ENCODE results near the gene LZTS3. TPM values are rescaled to one million over a fixed set of nuclear protein-coding genes. Genes with fewer than 3 reads are reported as not detected.

Gene LZTS3
- total and polyA plus RNA-seq, 10 of the 15 experiments (the other 5 are each of a cell fraction or from before 2014, with no cell fraction given), result 0.03 to 0.90 (median 0.22) TPM

DNA sequence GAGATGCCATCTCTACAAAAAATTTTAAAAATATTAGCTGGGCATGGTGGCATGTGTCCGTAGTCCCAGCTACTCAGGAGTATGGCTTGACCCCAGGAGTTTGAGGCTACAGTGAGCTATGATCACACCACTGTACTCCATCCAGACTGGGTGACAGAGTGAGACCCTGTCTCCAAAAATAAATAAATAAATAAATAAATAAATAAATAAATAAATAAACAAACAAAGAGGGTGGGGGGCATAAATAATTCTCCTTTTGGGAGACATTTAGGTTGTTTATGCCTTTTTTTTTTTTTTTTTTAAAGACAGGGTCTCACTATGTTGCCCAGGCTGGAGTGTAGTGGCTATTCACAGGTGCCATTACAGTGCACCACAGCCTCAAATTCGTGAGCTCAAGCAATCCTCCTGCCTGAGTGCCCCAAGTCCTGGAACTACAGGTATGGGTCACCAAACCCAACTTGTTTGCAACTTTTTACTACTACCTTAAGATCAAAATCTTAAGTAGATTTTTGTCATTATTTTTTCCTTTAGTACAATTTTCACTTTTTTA, 43.2 kb downstream of the LZTS3 start:
- RAD21 ChIA-PET (ENCODE audit: unreplicated experiment), result no interaction called here
- ATAC-seq (no peak), FAIRE-seq (no peak), DNase-seq (ENCODE audit: low read depth, low spot score) (no peak)
- POLR2A ChIA-PET, result interaction anchor here (1.1 kb wide), 1 partner anchor 22 kb away, joined by 8 read pairs; no protein-coding TSS in a partner anchor
- H3K9me3 ChIP-seq (replicated peaks; ENCODE audit: control insufficient read depth, insufficient read depth, low read length), result no peaks in the 10 kb centered on the region
- in situ Hi-C loops (cut with MboI) (no loop called here), intact Hi-C loops (cut with micrococcal nuclease; ENCODE audit: unreplicated experiment) (no loop called here)
- CTCF ChIA-PET, result interaction anchor here (0.5 to 2.0 kb wide), 4 partner anchors 15 to 490 kb away, joined by 3 to 5 read pairs (median 4); no protein-coding TSS in a partner anchor
- no peak overlapping the region for H3K4me2 ChIP-seq (ENCODE audit: control insufficient read depth, insufficient read depth)
- no peaks in the 10 kb centered on the region for H3K27me3 ChIP-seq (replicated peaks in 1 of 2; ENCODE audit: control insufficient read depth in 2 of 2, insufficient read depth in 2 of 2, low read length in 1 of 2)
- no peaks in the 10 kb centered on the region; the same call in 1 of the 2 replicates for H3K79me2 ChIP-seq (ENCODE audit: control insufficient read depth, insufficient read depth, low read length)
- H4K20me1 ChIP-seq (ENCODE audit: control insufficient read depth, insufficient read depth), result no peaks in the 10 kb centered on the region
- no peak overlapping the region for H3K27ac ChIP-seq (ENCODE audit: control insufficient read depth, insufficient read depth)
- no peak overlapping the region for H2AFZ ChIP-seq (ENCODE audit: control insufficient read depth, low read depth, low read length)
- WGBS (ENCODE audit: insufficient coverage, insufficient replicate concordance, low lambda C conversion rate, missing lambda C conversion rate), result 74% methylated on average over 2 of the region's 2 CpGs
- no peak overlapping the region for H3K9ac ChIP-seq (ENCODE audit: control insufficient read depth, insufficient read depth, low read length)
- TF ChIP-seq CHD4 (IDR thresholded peaks at IDR 0.05) (no peak), CEBPB (IDR thresholded peaks at IDR 0.05; ENCODE audit: borderline replicate concordance in 1 of 2, low read depth in 2 of 2, low read length in 2 of 2) (no peak), PAX5 (IDR thresholded peaks at IDR 0.05; ENCODE audit: borderline replicate concordance, low read depth, low read length) (no peak), MEF2B (IDR thresholded peaks at IDR 0.05; ENCODE audit: partially characterized antibody, poor library complexity, severe bottlenecking) (no peak), NFYB (IDR thresholded peaks at IDR 0.05; ENCODE audit: insufficient read depth, low read depth, low read length) (no peak), LARP7 (IDR thresholded peaks at IDR 0.05) (no peak)
- TF ChIP-seq, protein P1, sequence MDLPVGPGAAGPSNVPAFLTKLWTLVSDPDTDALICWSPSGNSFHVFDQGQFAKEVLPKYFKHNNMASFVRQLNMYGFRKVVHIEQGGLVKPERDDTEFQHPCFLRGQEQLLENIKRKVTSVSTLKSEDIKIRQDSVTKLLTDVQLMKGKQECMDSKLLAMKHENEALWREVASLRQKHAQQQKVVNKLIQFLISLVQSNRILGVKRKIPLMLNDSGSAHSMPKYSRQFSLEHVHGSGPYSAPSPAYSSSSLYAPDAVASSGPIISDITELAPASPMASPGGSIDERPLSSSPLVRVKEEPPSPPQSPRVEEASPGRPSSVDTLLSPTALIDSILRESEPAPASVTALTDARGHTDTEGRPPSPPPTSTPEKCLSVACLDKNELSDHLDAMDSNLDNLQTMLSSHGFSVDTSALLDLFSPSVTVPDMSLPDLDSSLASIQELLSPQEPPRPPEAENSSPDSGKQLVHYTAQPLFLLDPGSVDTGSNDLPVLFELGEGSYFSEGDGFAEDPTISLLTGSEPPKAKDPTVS (IDR thresholded peaks at IDR 0.05; ENCODE audit: low read depth, low read length), result no peak
- SMC1A ChIA-PET (ENCODE audit: uncharacterized antibody, unreplicated experiment), result no interaction called here
- no peaks in the 10 kb centered on the region for H3K4me1 ChIP-seq (ENCODE audit: control insufficient read depth, insufficient read depth, low read length)
- H3K4me3 ChIP-seq, result no peak overlapping the region
- H3K36me3 ChIP-seq (ENCODE audit: control insufficient read depth in 2 of 2, insufficient read depth in 2 of 2, low read length in 1 of 2), result no peaks in the 10 kb centered on the region
- BruUV-seq (replicated peaks), result no TSS peak
